Lower lobe of right lung (tissue), 2 donors: ENCODE data around the gene JAKMIP1. TPM values are rescaled to one million over a fixed set of nuclear protein-coding genes. Genes with fewer than 3 reads are reported as not detected.

Experiments used
- ATAC-seq, 2 donors: fragments of 200-7000 bp; cut with Tn5 transposase; one replicate each; pipeline ENCODE4 v1.9.1; 2020 to 2022; ENCODE audit warnings: mild to moderate bottlenecking in 2 of 2, moderate library complexity in 2 of 2
- DNase-seq: peaks from one replicate; pipeline ENCODE4 v3.0.0-alpha.2; 2020
- H3K27ac ChIP-seq: fragments of 200-600 bp; one replicate; pipeline ENCODE4 v1.8.0; 2022
- H3K27me3 ChIP-seq: fragments of 200-600 bp; one replicate; pipeline ENCODE4 v1.8.0; 2022; ENCODE audit warnings: low read depth
- H3K36me3 ChIP-seq: fragments of 200-600 bp; one replicate; pipeline ENCODE4 v1.8.0; 2022; ENCODE audit warnings: mild to moderate bottlenecking
- H3K4me1 ChIP-seq: fragments of 200-600 bp; one replicate; pipeline ENCODE4 v1.8.0; 2022
- H3K4me3 ChIP-seq: fragments of 200-600 bp; one replicate; pipeline ENCODE4 v1.8.0; 2022; ENCODE audit warnings: mild to moderate bottlenecking
- H3K9me3 ChIP-seq: fragments of 200-600 bp; one replicate; pipeline ENCODE4 v1.8.0; 2022
- CTCF ChIP-seq: fragments of 200-600 bp; IDR thresholded peaks from one replicate; pipeline ENCODE4 v1.8.0; 2022; ENCODE audit warnings: antibody characterized with exemption, mild to moderate bottlenecking
- intact Hi-C: fragments of 100-400 bp; cut with DNase I; formaldehyde crosslinking; loops from one replicate; pipeline ENCODE4 v1.11.0; 2022
- total RNA-seq: library from RNA; stranded (reverse); fragmentation: NEBNext Ultra II Directional; extraction: Animal tissue kit (Norgen Biotek cat#: 25700); gene quantifications from one replicate; pipeline ENCODE4 v1.2.1, GENCODE V29; 2021
- donor health status: DM: no; HTN: yes; CAD: no; lungs with severe emphysema.

Gene JAKMIP1
- total RNA-seq, 1 donor from 2014 or later: 0.65 TPM

GRCh38 chr4:6050551-6050950 lies 149.8 kb downstream of the JAKMIP1 start:
- Histone ChIP-seq H3K4me1 (no peaks in the 10 kb centered on the region), H3K36me3 (no peaks in the 10 kb centered on the region), H3K4me3 (no peak overlapping the region), H3K27me3 (peaks cover 13% of the 10 kb centered on the region), H3K27ac (no peak overlapping the region), H3K9me3 (no peaks in the 10 kb centered on the region)
- ATAC-seq (no peak), DNase-seq (no peak)
- no peak for TF ChIP-seq CTCF
- intact Hi-C loops: no loop called here

- H3K27ac ChIP-seq: no peak overlapping the region
- H3K4me3 ChIP-seq: no peak overlapping the region
- intact Hi-C loops: no loop called here
- no peak for ATAC-seq
- no peak for DNase-seq
- peaks cover 13% of the 10 kb centered on the region for H3K27me3 ChIP-seq
- no peaks in the 10 kb centered on the region for H3K36me3 ChIP-seq
- TF ChIP-seq CTCF: no peak
- no peaks in the 10 kb centered on the region for H3K9me3 ChIP-seq
- no peaks in the 10 kb centered on the region for H3K4me1 ChIP-seq
These were observed 150.4 kb downstream of the JAKMIP1 start for GRCh38 chr4:6049985-6050384.

GRCh38 chr4:6049278-6049677 lies 151.1 kb downstream of the JAKMIP1 start:
- H3K27me3 ChIP-seq: peaks cover 13% of the 10 kb centered on the region
- ATAC-seq: no peak
- no peak for TF ChIP-seq CTCF
- no peak overlapping the region for H3K4me3 ChIP-seq
- no peak overlapping the region for H3K27ac ChIP-seq
- intact Hi-C loops: no loop called here
- no peak for DNase-seq
- H3K4me1 ChIP-seq: no peaks in the 10 kb centered on the region
- no peaks in the 10 kb centered on the region for H3K36me3 ChIP-seq
- H3K9me3 ChIP-seq: no peaks in the 10 kb centered on the region

GRCh38 chr4:6048537-6048936 lies 151.8 kb downstream of the JAKMIP1 start:
- Histone ChIP-seq H3K4me3 (no peak overlapping the region), H3K9me3 (no peaks in the 10 kb centered on the region), H3K27me3 (peaks cover 13% of the 10 kb centered on the region), H3K4me1 (no peaks in the 10 kb centered on the region), H3K36me3 (no peaks in the 10 kb centered on the region), H3K27ac (no peak overlapping the region)
- DNase-seq (no peak), ATAC-seq (no peak)
- intact Hi-C loops: no loop called here
- no peak for TF ChIP-seq CTCF

GRCh38 chr4:6047130-6047673 lies 153.1 kb downstream of the JAKMIP1 start:
- DNase-seq (no peak), ATAC-seq (no peak)
- Histone ChIP-seq H3K4me3 (no peak overlapping the region), H3K36me3 (no peaks in the 10 kb centered on the region), H3K27ac (no peak overlapping the region), H3K27me3 (peaks cover 13% of the 10 kb centered on the region), H3K9me3 (no peaks in the 10 kb centered on the region), H3K4me1 (no peaks in the 10 kb centered on the region)
- TF ChIP-seq CTCF: no peak
- intact Hi-C loops: no loop called here
